Activated CD4-positive, alpha-beta T cell treated with anti-CD3 and anti-CD28 coated beads, Interleukin-2, amount 50 U/mL, for 16 hours (primary cell): ENCODE results near the gene TSPAN9.
A peak's percentile ranks its signal among the peaks of the same experiment; 100 is the strongest.

Experiments
- DNase-seq: peaks from one replicate; pipeline ENCODE4 v3.0.0-alpha.2; 2020

Gene TSPAN9

GRCh38 chr12:3076730-3077571 is at the start of gene TSPAN9:
TSPAN9 (plus strand) TSS chr12:3077379; CDS start chr12:3201194, 123,815 bp downstream.
- DNase-seq, result peak; percentile 39

GRCh38 chr12:3028108-3028507 is 49.1 kb upstream of the TSPAN9 start:
- DNase-seq, result no peak

- no peak for DNase-seq
Observed at GRCh38 chr12:3030821-3031429, 46.3 kb upstream of the TSPAN9 start.

GRCh38 chr12:3032161-3032560 is 45.0 kb upstream of the TSPAN9 start:
- no peak for DNase-seq

GRCh38 chr12:3032770-3033538 is 44.2 kb upstream of the TSPAN9 start:
- no peak for DNase-seq

- DNase-seq, result no peak
Observed at GRCh38 chr12:3033539-3033867, 43.7 kb upstream of the TSPAN9 start.

GRCh38 chr12:3034067-3034750 is 43.0 kb upstream of the TSPAN9 start:
- DNase-seq, result peak; percentile 55

- DNase-seq, result no peak
Observed at GRCh38 chr12:3035171-3035570, 42.0 kb upstream of the TSPAN9 start.

GRCh38 chr12:3035815-3036702 is 41.1 kb upstream of the TSPAN9 start:
- no peak for DNase-seq

- DNase-seq, result no peak
Observed at GRCh38 chr12:3036901-3037600, 40.1 kb upstream of the TSPAN9 start.

- DNase-seq, result no peak
Observed at GRCh38 chr12:3038166-3038565, 39.0 kb upstream of the TSPAN9 start.

GRCh38 chr12:3038926-3039510 is 38.2 kb upstream of the TSPAN9 start:
- no peak for DNase-seq

GRCh38 chr12:3040026-3040656 is 37.0 kb upstream of the TSPAN9 start:
- DNase-seq, result no peak

GRCh38 chr12:3040663-3041544 is 36.3 kb upstream of the TSPAN9 start:
- DNase-seq, result no peak

- peak; percentile 75 for DNase-seq
Observed at GRCh38 chr12:3041558-3042164, 35.5 kb upstream of the TSPAN9 start.

- DNase-seq, result no peak
Observed at GRCh38 chr12:3042394-3042793, 34.8 kb upstream of the TSPAN9 start.

GRCh38 chr12:3042826-3043225 is 34.4 kb upstream of the TSPAN9 start:
- no peak for DNase-seq

GRCh38 chr12:3043406-3043805 is 33.8 kb upstream of the TSPAN9 start:
- DNase-seq, result no peak

GRCh38 chr12:3044141-3044630 is 33.0 kb upstream of the TSPAN9 start:
- DNase-seq, result no peak
